Heart right ventricle (tissue), 16 donors: ENCODE results near the gene NEB. TPM values are rescaled to one million over a fixed set of nuclear protein-coding genes. Genes with fewer than 3 reads are reported as not detected.
"Not testable (repeated sequence)": the region's sequence is repeated elsewhere in the genome, so short reads cannot be mapped to it uniquely, and the experiment has no call there.

Experiments
- ATAC-seq, 8 donors: fragments of 200-7000 bp; cut with Tn5 transposase; one replicate each; pipeline ENCODE4 v1.9.1; 2020; ENCODE audit warnings: mild to moderate bottlenecking in 8 of 8, moderate library complexity in 8 of 8, moderate number of reproducible peaks in 1 of 8
- DNase-seq, 2 donors: peaks; one replicate each; pipeline ENCODE4 v3.0.0-alpha.2; 2020
- H3K27ac ChIP-seq, 10 donors: fragments of 200-600 bp; sonication (generic) in 2 of 10; one replicate each; pipeline versions ENCODE4 v1.5.0 to v1.8.0; 2020 to 2022; ENCODE audit warnings: mild to moderate bottlenecking in 3 of 10
- H3K27me3 ChIP-seq, 7 donors: fragments of 200-600 bp; one replicate each; pipeline ENCODE4 v1.8.0; 2021 to 2022; ENCODE audit warnings: mild to moderate bottlenecking in 2 of 7
- H3K36me3 ChIP-seq, 9 donors: fragments of 200-600 bp; sonication (generic) in 1 of 9; one replicate each; pipeline versions ENCODE4 v1.5.0 to v1.8.0; 2020 to 2022; ENCODE audit warnings: mild to moderate bottlenecking in 2 of 9
- H3K4me1 ChIP-seq, 9 donors: fragments of 200-600 bp; sonication (generic) in 1 of 9; one replicate each; pipeline versions ENCODE4 v1.5.0 to v1.8.0; 2020 to 2022; ENCODE audit warnings: mild to moderate bottlenecking in 4 of 9
- H3K4me3 ChIP-seq, 10 donors: fragments of 200-600 bp; sonication (generic) in 2 of 10; one replicate each; pipeline versions ENCODE4 v1.5.0 to v1.8.0; 2020 to 2022; ENCODE audit warnings: mild to moderate bottlenecking in 7 of 10, moderate library complexity in 2 of 10
- H3K9me3 ChIP-seq, 11 donors: fragments of 200-600 bp in 10 of 11; sonication (generic) in 2 of 11; one replicate each; pipeline versions ENCODE4 v1.5.0 to v1.8.0; 2013 to 2022; ENCODE audit warnings: mild to moderate bottlenecking in 2 of 11, control low read depth in 1 of 11, moderate library complexity in 1 of 11
- CTCF ChIP-seq, 9 donors: fragments of 200-600 bp; sonication (generic) in 2 of 9; IDR thresholded peaks; one replicate each; pipeline versions ENCODE4 v1.5.0 to v1.8.0; 2021 to 2022; ENCODE audit warnings: antibody characterized with exemption in 9 of 9, mild to moderate bottlenecking in 5 of 9, moderate library complexity in 1 of 9
- WGBS, 2 donors: extraction: QIAGEN DNeasy Blood & Tissue Kit; methylation state at CpG; one replicate each; pipeline ENCODE4 v1.1.7; 2013; ENCODE audit warnings: inconsistent platforms in 1 of 2; 5-methylcytosine and 5-hydroxymethylcytosine counted together
- intact Hi-C, 10 donors: fragments of 100-400 bp; cut with DNase I; formaldehyde crosslinking; loops; one replicate each; pipeline versions ENCODE4 v1.11.1 to v1.14.2; 2022
- polyA plus RNA-seq, 2 donors: library from polyadenylated mRNA; stranded (reverse); fragments of 200-250 nt; gene quantifications; one replicate each; pipeline ENCODE4 v1.2.3, GENCODE V29; 2013
- total RNA-seq, 10 donors: library from RNA; stranded (reverse); fragmentation: NEBNext Ultra II Directional in 3 of 10; extraction: Animal tissue kit (Norgen Biotek cat#: 25700) in 3 of 10; gene quantifications; one replicate each; pipeline versions ENCODE4 v1.2.1 to v1.2.4, GENCODE V29; 2021 to 2023
- donor health status: Arrhythmogenic right ventricular cardiomyopathy.
- donor health status: ischemic (EF 13 %, LVEDD 7.1; RV severe dilation, severe dysfunction).
- donor health status: healthy with polysubstance abuse.
- donor health status: DM: no; HTN: yes; CAD: no.
- donor health status: DM: no; HTN: no; CAD: no.
- donor health status: ischemic (EF 25% LVEDD 6.9; RV normal size, moderate dysfunction).
- donor health status: ischemic (EF 25% LVEDD 5.7; RV mildly dilated, moderate dysfunction).
- donor health status: healthy.
- donor health status: DM: yes; HTN: yes; CAD: no.
- donor health status: Ischemic cardiomyopathy.
- donor health status: ischemic (EF 35%, LVEDD 5.7; RV mildly dilated, moderate dysfunction).
- donor health status: nonischemic (EF 11% LVEDD 7.7; RV severe dilation, severe dysfunction).
- donor health status: DM: yes; HTN: yes; CAD: no.
- donor health status: PGD.
- donor health status: ischemic (EF 29% LVEDD 5.4; RV normal size, mild dysfunction).
- donor health status: nonischemic (EF 23%, LVEDD 6.1; RV moderate dilation, normal function).

NEB gene
- total and polyA plus RNA-seq, 12 donors = 0.32 to 19.4 (median 3.8) TPM

- Histone ChIP-seq H3K9me3 (no peaks in the 10 kb centered on the region), H3K4me1 (no peaks in the 10 kb centered on the region), H3K27ac (no peak overlapping the region), H3K4me3 (no peak overlapping the region), H3K27me3 (no peaks in the 10 kb centered on the region), H3K36me3 (no peaks in the 10 kb centered on the region)
- TF ChIP-seq CTCF (IDR thresholded peaks at IDR 0.05) = no peak
- DNase-seq = no peak
- intact Hi-C loops = loop anchor here in 5 of 10 donors (10.0 kb wide), 2 partner anchors 394 to 414 kb away; no protein-coding TSS in a partner anchor
- ATAC-seq = no peak
- 86 to 89% methylated on average over 4 of the region's 4 CpGs for WGBS, 2 donors
Observed at GRCh38 chr2:151610310-151610709, 124.0 kb downstream of the NEB start.

DNA sequence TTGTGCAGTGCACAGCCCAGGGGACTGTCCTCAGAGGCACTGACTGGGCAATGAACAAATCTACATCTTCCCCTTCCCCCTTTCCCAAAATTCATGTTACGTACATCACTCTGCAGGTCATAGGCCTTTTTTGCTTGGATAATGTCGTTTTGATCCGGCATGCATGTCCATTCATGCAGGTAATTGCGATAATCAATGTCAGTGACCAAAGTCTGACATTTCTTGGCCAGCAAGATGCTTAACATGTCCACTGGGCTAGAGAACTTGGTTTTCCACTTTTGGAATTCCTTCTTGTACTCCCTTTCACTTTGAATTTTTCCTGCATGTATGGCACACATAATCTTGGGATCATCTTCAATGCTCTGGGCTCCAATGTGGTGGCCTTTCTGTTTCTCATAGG, 124.6 kb downstream of the NEB start:
- DNase-seq (no peak), ATAC-seq (no peak)
- Histone ChIP-seq H3K27ac (no peak overlapping the region), H3K36me3 (no peaks in the 10 kb centered on the region), H3K4me1 (no peaks in the 10 kb centered on the region), H3K27me3 (no peaks in the 10 kb centered on the region), H3K9me3 (no peaks in the 10 kb centered on the region), H3K4me3 (no peak overlapping the region)
- intact Hi-C loops = loop anchor here in 5 of 10 donors (10.0 kb wide), 2 partner anchors 395 to 415 kb away; no protein-coding TSS in a partner anchor
- no peak for TF ChIP-seq CTCF (IDR thresholded peaks at IDR 0.05)
- 94 to 96% methylated on average over 4 of the region's 4 CpGs for WGBS, 2 donors

DNA sequence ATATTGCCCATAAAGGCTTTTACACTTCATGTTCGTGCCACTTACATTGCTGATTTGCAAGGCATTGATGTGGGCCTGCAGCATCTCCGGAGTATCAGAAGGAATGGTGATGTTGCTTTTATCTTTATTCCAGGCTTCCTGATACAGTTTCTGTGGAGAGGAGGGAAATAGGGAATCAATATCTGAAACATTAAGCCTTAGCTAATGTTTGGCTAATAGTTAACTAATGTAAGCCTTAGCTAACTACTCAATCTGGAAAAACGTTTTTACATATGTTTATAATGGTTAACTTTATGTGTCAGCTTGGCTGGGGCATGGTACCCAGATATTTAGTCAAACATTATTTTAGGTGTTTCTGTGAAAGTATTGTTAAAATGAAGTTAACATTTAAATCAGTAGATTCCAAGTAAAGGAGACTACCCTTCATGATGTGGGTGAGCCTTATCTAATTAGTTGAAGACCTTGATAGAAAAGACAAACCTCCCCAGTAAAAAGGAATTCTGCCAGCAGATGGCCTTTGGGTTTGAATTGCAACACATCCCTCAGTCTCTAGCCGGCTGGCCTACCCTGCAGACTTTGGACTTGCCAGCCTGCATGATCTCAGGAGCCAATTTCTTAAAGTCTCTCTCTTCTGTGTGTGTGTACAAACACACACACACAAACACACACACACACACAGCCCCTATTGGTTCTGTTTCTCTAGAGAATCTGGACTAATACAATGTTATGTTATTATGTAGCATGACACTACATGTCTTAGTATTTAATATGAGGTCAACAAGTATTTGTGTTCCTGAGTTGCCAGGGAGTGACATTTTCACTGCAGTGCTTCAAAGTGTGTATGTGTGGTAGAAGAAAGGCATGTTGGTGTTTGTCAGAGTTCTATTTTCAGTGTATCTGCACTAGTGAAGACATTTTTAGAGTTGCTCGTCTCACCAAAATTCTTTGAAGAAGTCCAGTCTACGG, 126.5 kb downstream of the NEB start:
- ATAC-seq = peak in 1 of 8 donors; percentile 15

GRCh38 chr2:151603530-151603929, 130.7 kb downstream of the NEB start:
- DNase-seq (peak in 1 of 2 donors; percentile 16), ATAC-seq (peak in 2 of 8 donors; percentile 19 to 24)
- 50 to 75% methylated on average over 1 of the region's 2 CpGs for WGBS, 2 donors

More for the DNA sequence above, 126.5 kb downstream of the NEB start:
- H3K27ac ChIP-seq, H3K36me3 ChIP-seq, intact Hi-C loops, DNase-seq, H3K4me1 ChIP-seq, H3K4me3 ChIP-seq, H3K9me3 ChIP-seq, H3K27me3 ChIP-seq: not testable (repeated sequence)
- WGBS, 2 donors = no CpG with 5 or more reads among the region's 6 CpGs

GRCh38 chr2:151602402-151602801, 131.9 kb downstream of the NEB start:
- no CpG with 5 or more reads among the region's 5 CpGs for WGBS, 2 donors
- H3K4me1 ChIP-seq, intact Hi-C loops, DNase-seq, H3K4me3 ChIP-seq, H3K9me3 ChIP-seq, H3K27me3 ChIP-seq, ATAC-seq, H3K27ac ChIP-seq, H3K36me3 ChIP-seq: not testable (repeated sequence)

More at GRCh38 chr2:151603530-151603929, 130.7 kb downstream of the NEB start:
- H3K4me3 ChIP-seq, H3K9me3 ChIP-seq, H3K36me3 ChIP-seq, H3K27ac ChIP-seq, intact Hi-C loops, H3K27me3 ChIP-seq, H3K4me1 ChIP-seq: not testable (repeated sequence)

GRCh38 chr2:151601803-151602202, 132.5 kb downstream of the NEB start:
- ATAC-seq = peak in 3 of 8 donors; percentile 33 to 42 (median 42)
- H3K4me1 ChIP-seq, intact Hi-C loops, H3K9me3 ChIP-seq, H3K36me3 ChIP-seq, H3K4me3 ChIP-seq, H3K27ac ChIP-seq, H3K27me3 ChIP-seq, DNase-seq: not testable (repeated sequence)
- no CpG with 5 or more reads among the region's 4 CpGs for WGBS, 2 donors

DNA sequence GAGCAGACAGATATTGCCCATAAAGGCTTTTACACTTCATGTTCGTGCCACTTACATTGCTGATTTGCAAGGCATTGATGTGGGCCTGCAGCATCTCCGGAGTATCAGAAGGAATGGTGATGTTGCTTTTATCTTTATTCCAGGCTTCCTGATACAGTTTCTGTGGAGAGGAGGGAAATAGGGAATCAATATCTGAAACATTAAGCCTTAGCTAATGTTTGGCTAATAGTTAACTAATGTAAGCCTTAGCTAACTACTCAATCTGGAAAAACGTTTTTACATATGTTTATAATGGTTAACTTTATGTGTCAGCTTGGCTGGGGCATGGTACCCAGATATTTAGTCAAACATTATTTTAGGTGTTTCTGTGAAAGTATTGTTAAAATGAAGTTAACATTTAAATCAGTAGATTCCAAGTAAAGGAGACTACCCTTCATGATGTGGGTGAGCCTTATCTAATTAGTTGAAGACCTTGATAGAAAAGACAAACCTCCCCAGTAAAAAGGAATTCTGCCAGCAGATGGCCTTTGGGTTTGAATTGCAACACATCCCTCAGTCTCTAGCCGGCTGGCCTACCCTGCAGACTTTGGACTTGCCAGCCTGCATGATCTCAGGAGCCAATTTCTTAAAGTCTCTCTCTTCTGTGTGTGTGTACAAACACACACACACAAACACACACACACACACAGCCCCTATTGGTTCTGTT, 137.2 kb downstream of the NEB start:
- peak in 1 of 8 donors; percentile 21 for ATAC-seq
- H3K4me1 ChIP-seq, H3K27me3 ChIP-seq, H3K36me3 ChIP-seq, intact Hi-C loops, DNase-seq, H3K4me3 ChIP-seq, H3K27ac ChIP-seq, H3K9me3 ChIP-seq: not testable (repeated sequence)
- no CpG with 5 or more reads among the region's 4 CpGs for WGBS, 2 donors

DNA sequence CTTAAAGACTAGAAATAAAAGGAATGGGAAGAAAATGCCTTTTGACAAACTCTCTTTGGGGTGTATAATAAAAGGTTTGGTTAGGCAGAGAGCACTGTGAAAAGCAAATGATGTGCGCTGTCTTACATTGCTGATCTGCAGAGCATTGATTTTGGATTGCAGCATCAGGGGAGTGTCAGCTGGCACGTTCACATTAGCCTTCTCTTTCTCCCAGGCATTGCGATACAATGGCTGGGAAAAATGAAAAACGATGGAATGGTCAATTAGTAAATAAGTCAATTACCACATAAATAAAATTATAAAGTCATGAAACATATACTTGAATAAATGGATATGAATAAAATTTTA, 142.4 kb downstream of the NEB start:
- 87 to 91% methylated on average over 4 of the region's 4 CpGs for WGBS, 2 donors
- H3K9me3 ChIP-seq, H3K27ac ChIP-seq, H3K36me3 ChIP-seq, intact Hi-C loops, H3K4me1 ChIP-seq, ATAC-seq, H3K27me3 ChIP-seq, DNase-seq, H3K4me3 ChIP-seq: not testable (repeated sequence)
